Vagina (tissue), 2 donors: Measurements from ENCODE around the gene HIPK2. TPM values are rescaled to one million over a fixed set of nuclear protein-coding genes. Genes with fewer than 3 reads are reported as not detected.

ENCODE experiments used
- DNase-seq, 2 donors: peaks; one replicate each; pipeline ENCODE4 v3.0.0-alpha.2; 2017; ENCODE audit errors: extremely low spot score in 2 of 2
- H3K27ac ChIP-seq: fragments of 200-600 bp; sonication (generic); one replicate; pipeline ENCODE4 v1.5.1; 2019
- H3K27me3 ChIP-seq: fragments of 200-600 bp; sonication (generic); one replicate; pipeline ENCODE4 v1.5.1; 2019
- H3K36me3 ChIP-seq, 2 donors: fragments of 200-600 bp; sonication (generic); one replicate each; pipeline ENCODE4 v1.5.1; 2017 to 2019
- H3K4me1 ChIP-seq: fragments of 200-600 bp; sonication (generic); one replicate; pipeline ENCODE4 v1.5.1; 2019
- H3K4me3 ChIP-seq, 2 donors: fragments of 200-600 bp; sonication (generic); 1 replicate in 1 of 2; 2 replicates in 1 of 2; pipeline ENCODE4 v1.5.1; 2016 to 2019
- H3K9me3 ChIP-seq: fragments of 200-600 bp; sonication (generic); one replicate; pipeline ENCODE4 v1.5.1; 2019
- CTCF ChIP-seq, 3 experiments: fragments of 450-650 bp in 2 of 3; fragments of 200-600 bp in 1 of 3; sonication (generic) in 1 of 3; IDR thresholded peaks; one replicate each; pipeline ENCODE4 v1.5.1; 2017 to 2019; ENCODE audit warnings: antibody characterized with exemption in 3 of 3, mild to moderate bottlenecking in 2 of 3, moderate library complexity in 2 of 3
- POLR2A ChIP-seq, 2 donors: fragments of 450-650 bp; IDR thresholded peaks; one replicate each; pipeline ENCODE4 v1.6.1; 2017; ENCODE audit warnings: antibody characterized with exemption in 2 of 2, mild to moderate bottlenecking in 2 of 2, moderate library complexity in 2 of 2
- POLR2AphosphoS5 ChIP-seq, 2 donors: sonication (generic); formaldehyde crosslinking; IDR thresholded peaks; one replicate each; pipeline ENCODE4 v1.9.0; 2017; ENCODE audit warnings: antibody characterized with exemption in 2 of 2, mild to moderate bottlenecking in 2 of 2, low read depth in 1 of 2; ENCODE audit not compliant: insufficient read depth in 1 of 2
- intact Hi-C: fragments of 100-400 bp; cut with DNase I; formaldehyde crosslinking; loops from one replicate; pipeline ENCODE4 v1.15.1; 2023
- total RNA-seq: library from RNA; depleted of rRNA; stranded (reverse); fragments of >200 nt; gene quantifications from one replicate; pipeline ENCODE4 v1.2.3, GENCODE V29; 2016

Gene HIPK2
- total RNA-seq, 1 donor from 2014 or later, result 21.9 TPM

- H3K27me3 ChIP-seq, result no peaks in the 10 kb centered on the region
- intact Hi-C loops, result no loop called here
- no peaks in the 10 kb centered on the region for H3K36me3 ChIP-seq
- no peak for TF ChIP-seq CTCF (IDR thresholded peaks at IDR 0.05)
- no peak for TF ChIP-seq POLR2A (IDR thresholded peaks at IDR 0.05)
- TF ChIP-seq POLR2AphosphoS5 (IDR thresholded peaks at IDR 0.05; ENCODE audit: insufficient read depth in 1 of 2, low read depth in 1 of 2), result no peak
- no peak for DNase-seq
- no peaks in the 10 kb centered on the region for H3K9me3 ChIP-seq
- H3K27ac ChIP-seq, result no peak overlapping the region
- no peak overlapping the region for H3K4me3 ChIP-seq
- no peaks in the 10 kb centered on the region for H3K4me1 ChIP-seq
Measured at GRCh38 chr7:139522830-139523198, 255.0 kb downstream of the HIPK2 start.

- Histone ChIP-seq H3K27ac (no peak overlapping the region), H3K36me3 (no peaks in the 10 kb centered on the region), H3K4me3 (no peak overlapping the region), H3K9me3 (no peaks in the 10 kb centered on the region), H3K27me3 (no peaks in the 10 kb centered on the region), H3K4me1 (no peaks in the 10 kb centered on the region)
- TF ChIP-seq CTCF (IDR thresholded peaks at IDR 0.05) (no peak), POLR2AphosphoS5 (IDR thresholded peaks at IDR 0.05; ENCODE audit: insufficient read depth in 1 of 2, low read depth in 1 of 2) (no peak), POLR2A (IDR thresholded peaks at IDR 0.05) (no peak)
- intact Hi-C loops, result no loop called here
- DNase-seq, result no peak
Measured at GRCh38 chr7:139521439-139521838, 256.4 kb downstream of the HIPK2 start.

GRCh38 chr7:139515266-139515665 is 262.5 kb downstream of the HIPK2 start:
- no peak overlapping the region for H3K27ac ChIP-seq
- no peaks in the 10 kb centered on the region for H3K4me1 ChIP-seq
- H3K9me3 ChIP-seq, result no peaks in the 10 kb centered on the region
- DNase-seq, result no peak
- H3K27me3 ChIP-seq, result no peaks in the 10 kb centered on the region
- TF ChIP-seq POLR2A (IDR thresholded peaks at IDR 0.05) (no peak), CTCF (IDR thresholded peaks at IDR 0.05) (no peak), POLR2AphosphoS5 (IDR thresholded peaks at IDR 0.05; ENCODE audit: insufficient read depth in 1 of 2, low read depth in 1 of 2) (no peak)
- intact Hi-C loops, result no loop called here
- H3K36me3 ChIP-seq, result no peaks in the 10 kb centered on the region
- no peak overlapping the region for H3K4me3 ChIP-seq

Other genes starting within 250 kb of the HIPK2 start
- gene TBXAS1, start 51.3 kb upstream of the HIPK2 start, total RNA-seq, result 18.4 TPM